ENCODE measurements around the gene BOC. TPM values are rescaled to one million over a fixed set of nuclear protein-coding genes. Genes with fewer than 3 reads are reported as not detected.

The BOC gene
- polyA plus RNA-seq, 1 donor from 2014 or later: 0.53 TPM

Other genes starting within 250 kb of the BOC start
- 0.54 and 0.72 TPM in 2 replicates for gene CD200R1, start 236.5 kb upstream of the BOC start, polyA plus RNA-seq
- 32.3 and 32.4 TPM in 2 replicates for gene GTPBP8, start 220.6 kb upstream of the BOC start, polyA plus RNA-seq
- gene CFAP44, start 229.9 kb downstream of the BOC start, polyA plus RNA-seq: 4.3 and 7.3 TPM in 2 replicates

Measured in neural cell (in vitro differentiated cells).